Smooth muscle cell (in vitro differentiated cells): ENCODE data around the gene ZMAT3. TPM values are rescaled to one million over a fixed set of nuclear protein-coding genes. Genes with fewer than 3 reads are reported as not detected.

Source experiments
- DNase-seq: peaks from one replicate; lab custom pipeline; 2025; ENCODE audit not compliant: unreplicated experiment; lab: John Stamatoyannopoulos, UW
- H2AFZ ChIP-seq: fragments of 200-600 bp; sonication (generic); 2 replicates; pipeline ENCODE4 v1.6.0; 2016; ENCODE audit warnings: antibody characterized with exemption, low read depth, mild to moderate bottlenecking
- H3F3A ChIP-seq: fragments of 200-600 bp; sonication (generic); 2 replicates; pipeline ENCODE4 v1.6.0; 2017; ENCODE audit warnings: antibody characterized with exemption, low read depth
- H3K27ac ChIP-seq: fragments of 200-600 bp; sonication (generic); 2 replicates; pipeline ENCODE4 v1.5.1; 2016; ENCODE audit warnings: low read depth, mild to moderate bottlenecking
- H3K27me3 ChIP-seq: fragments of 200-600 bp; sonication (generic); 2 replicates; pipeline ENCODE4 v1.6.1; 2016; ENCODE audit warnings: low read depth, mild to moderate bottlenecking
- H3K36me3 ChIP-seq: fragments of 200-600 bp; sonication (generic); 2 replicates; pipeline ENCODE4 v1.5.1; 2016; ENCODE audit warnings: low read depth
- H3K4me1 ChIP-seq: fragments of 200-600 bp; sonication (generic); 2 replicates; pipeline ENCODE4 v1.5.1; 2016; ENCODE audit warnings: low read depth
- H3K4me2 ChIP-seq: fragments of 200-600 bp; sonication (generic); 2 replicates; pipeline ENCODE4 v1.6.0; 2016; ENCODE audit warnings: mild to moderate bottlenecking
- H3K4me3 ChIP-seq: fragments of 200-600 bp; sonication (generic); 2 replicates; pipeline ENCODE4 v1.5.1; 2016; ENCODE audit warnings: mild to moderate bottlenecking
- H3K79me2 ChIP-seq: fragments of 200-600 bp; sonication (generic); 2 replicates; pipeline ENCODE4 v1.6.0; 2016; ENCODE audit warnings: low read depth, mild to moderate bottlenecking
- H3K9ac ChIP-seq: fragments of 200-600 bp; sonication (generic); 2 replicates; pipeline ENCODE4 v1.6.0; 2016; ENCODE audit warnings: low read depth
- H3K9me3 ChIP-seq: fragments of 200-600 bp; sonication (generic); replicated peaks from 2 replicates; pipeline ENCODE4 v1.5.1; 2016; ENCODE audit warnings: low read depth
- H4K20me1 ChIP-seq: fragments of 200-600 bp; sonication (generic); 2 replicates; pipeline ENCODE4 v1.6.0; 2016; ENCODE audit warnings: low read depth
- CTCF ChIP-seq: fragments of 200-600 bp; sonication (generic); IDR thresholded peaks from 2 replicates; pipeline ENCODE4 v1.5.1; 2017; ENCODE audit warnings: borderline replicate concordance, mild to moderate bottlenecking, antibody characterized with exemption; ENCODE audit not compliant: insufficient read depth, poor library complexity, severe bottlenecking
- WGBS: methylation state at CpG from one replicate; pipeline ENCODE4 v1.1.7; 2016; ENCODE audit warnings: low lambda C conversion rate; 5-methylcytosine and 5-hydroxymethylcytosine counted together
- polyA plus RNA-seq: library from polyadenylated mRNA; unstranded; fragments of >200 nt; fragmentation: Nextera tagmentation; extraction: Ambion mirVana; gene quantifications from 2 replicates; pipeline ENCODE4 v1.2.1, GENCODE V29; 2016
- small RNA-seq: library from RNA; depleted of rRNA; stranded (forward); fragments of <200 nt; gene quantifications from one replicate; pipeline ENCODE3, GENCODE V24; 2014
- total RNA-seq: library from RNA; depleted of rRNA; stranded (reverse); fragments of >200 nt; gene quantifications from 2 replicates; pipeline ENCODE4 v1.2.3, GENCODE V29; 2014

The ZMAT3 gene
- total and polyA plus RNA-seq, 2 experiments from 2014 or later = 34.8 to 54.4 TPM

- 77% methylated on average over 2 of the region's 2 CpGs for WGBS
- H3F3A ChIP-seq = no peaks in the 10 kb centered on the region
- H2AFZ ChIP-seq = no peak overlapping the region
- H3K9me3 ChIP-seq = no peaks in the 10 kb centered on the region
- H3K27me3 ChIP-seq = no peaks in the 10 kb centered on the region
- H3K27ac ChIP-seq = no peak overlapping the region
- no peak overlapping the region for H3K4me3 ChIP-seq
- H3K79me2 ChIP-seq = no peaks in the 10 kb centered on the region
- H3K36me3 ChIP-seq = no peaks in the 10 kb centered on the region
- H4K20me1 ChIP-seq = no peaks in the 10 kb centered on the region
- no peak overlapping the region for H3K9ac ChIP-seq
- no peak for DNase-seq
- no peak overlapping the region for H3K4me2 ChIP-seq
- no peaks in the 10 kb centered on the region for H3K4me1 ChIP-seq
- no peak for TF ChIP-seq CTCF
Measured at GRCh38 chr3:178975320-178975719, 96.3 kb downstream of the ZMAT3 start.

- H3K27ac ChIP-seq = no peak overlapping the region
- no peak overlapping the region for H3K4me3 ChIP-seq
- no peak overlapping the region for H3K9ac ChIP-seq
- H4K20me1 ChIP-seq = no peaks in the 10 kb centered on the region
- no peak overlapping the region for H2AFZ ChIP-seq
- WGBS = 37% methylated on average over 1 of the region's 1 CpG
- H3K9me3 ChIP-seq = no peaks in the 10 kb centered on the region
- H3K79me2 ChIP-seq = no peaks in the 10 kb centered on the region
- no peak overlapping the region for H3K4me2 ChIP-seq
- no peaks in the 10 kb centered on the region for H3K36me3 ChIP-seq
- TF ChIP-seq CTCF = no peak
- no peaks in the 10 kb centered on the region for H3K4me1 ChIP-seq
- H3K27me3 ChIP-seq = no peaks in the 10 kb centered on the region
- DNase-seq = no peak
- no peaks in the 10 kb centered on the region for H3F3A ChIP-seq
Measured at GRCh38 chr3:178971614-178972013, 100.0 kb downstream of the ZMAT3 start.

GRCh38 chr3:178969004-178969700 lies 102.5 kb downstream of the ZMAT3 start:
- no peak overlapping the region for H2AFZ ChIP-seq
- no peak for DNase-seq
- H3K4me3 ChIP-seq = no peak overlapping the region
- H3K9ac ChIP-seq = no peak overlapping the region
- H3K4me2 ChIP-seq = no peak overlapping the region
- WGBS = 92% methylated on average over 5 of the region's 5 CpGs
- H3F3A ChIP-seq = no peaks in the 10 kb centered on the region
- H3K27ac ChIP-seq = no peak overlapping the region
- TF ChIP-seq CTCF = no peak
- H3K36me3 ChIP-seq = no peaks in the 10 kb centered on the region
- no peaks in the 10 kb centered on the region for H3K4me1 ChIP-seq
- H3K27me3 ChIP-seq = no peaks in the 10 kb centered on the region
- H3K9me3 ChIP-seq = no peaks in the 10 kb centered on the region
- no peaks in the 10 kb centered on the region for H3K79me2 ChIP-seq
- H4K20me1 ChIP-seq = no peaks in the 10 kb centered on the region

Small RNA genes lying within 50 kb of the gene (small RNA-seq; reads per million reads assigned to genes)
- not detected for gene RF00019

Other genes starting within 250 kb of the ZMAT3 start
- 19.6 and 21.3 TPM in 2 replicates for gene PIK3CA, start 76.5 kb upstream of the ZMAT3 start, total RNA-seq
- gene PIK3CA, start 76.5 kb upstream of the ZMAT3 start, polyA plus RNA-seq = 5.7 and 6.1 TPM in 2 replicates
- 0.49 and 2.3 TPM in 2 replicates for gene KCNMB3, start 179.3 kb upstream of the ZMAT3 start, total RNA-seq
- gene KCNMB3, start 179.3 kb upstream of the ZMAT3 start, polyA plus RNA-seq = 1.9 TPM in 1 of 2 replicates, not detected in the other